GM12874 (cell line): Measurements from ENCODE around the gene PPP1R15A.

ENCODE experiments used
- CTCF ChIP-seq: IDR thresholded peaks from 2 replicates; pipeline ENCODE4 v1.5.1; 2011; ENCODE audit warnings: low read depth, mild to moderate bottlenecking, control low read depth, low read length, moderate library complexity; ENCODE audit not compliant: insufficient read depth

Gene PPP1R15A

GRCh38 chr19:48897181-48897580 lies 25.0 kb downstream of the PPP1R15A start:
- no peak for TF ChIP-seq CTCF

- no peak for TF ChIP-seq CTCF
These were observed 27.7 kb downstream of the PPP1R15A start, which contains the start of gene NUCB1 for GRCh38 chr19:48899781-48900476. NUCB1 (plus strand) TSS chr19:48900312; CDS start chr19:48900797, 485 bp downstream.

- no peak for TF ChIP-seq CTCF
These were observed 28.5 kb downstream of the PPP1R15A start for GRCh38 chr19:48900477-48901406.

- TF ChIP-seq CTCF: no peak
These were observed 33.4 kb downstream of the PPP1R15A start for GRCh38 chr19:48905664-48906063.

GRCh38 chr19:48906324-48906723 lies 34.1 kb downstream of the PPP1R15A start:
- no peak for TF ChIP-seq CTCF

- TF ChIP-seq CTCF: no peak
These were observed 35.5 kb downstream of the PPP1R15A start for GRCh38 chr19:48907671-48908070.

- no peak for TF ChIP-seq CTCF
These were observed 38.6 kb downstream of the PPP1R15A start for GRCh38 chr19:48910803-48911202.
